OCI-LY7 (cell line): ENCODE measurements around the gene MT1E.

ENCODE experiments used
- EZH2phosphoT487 ChIP-seq: fragments of 200-600 bp; sonication (generic); IDR thresholded peaks from 2 replicates; pipeline ENCODE4 v1.6.1; 2018; ENCODE audit warnings: low read depth, borderline replicate concordance, mild to moderate bottlenecking, mixed run types, antibody characterized with exemption, low read length, moderate library complexity, mixed read lengths
- TF ChIP-seq, protein P1 (sequence below): fragments of 200-600 bp; sonication (generic); conservative IDR thresholded peaks from 2 replicates; pipeline ENCODE4 v1.5.1; 2014; ENCODE audit warnings: mild to moderate bottlenecking, antibody characterized with exemption, low read length, moderate library complexity, mixed read lengths

DNA sequence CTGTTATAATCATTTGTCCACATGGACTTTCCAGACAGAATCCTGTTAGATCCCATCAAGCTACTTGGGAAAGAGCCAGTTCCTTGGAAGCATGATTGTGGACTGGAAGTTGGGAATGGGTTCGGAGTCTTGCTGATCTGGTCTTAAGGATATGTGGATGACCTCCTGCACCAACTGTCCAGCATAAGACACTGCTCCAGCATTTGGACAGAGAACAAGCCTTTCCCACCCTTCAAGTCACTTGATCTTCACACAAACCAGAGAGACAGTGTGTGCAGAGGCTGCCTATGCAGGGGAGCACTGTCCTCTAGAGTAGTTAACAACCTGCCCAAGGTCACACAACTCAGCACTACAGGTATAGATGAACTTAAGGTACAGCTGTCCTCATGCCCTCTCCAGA is 20.3 kb downstream of the MT1E start:
- TF ChIP-seq, protein P1, sequence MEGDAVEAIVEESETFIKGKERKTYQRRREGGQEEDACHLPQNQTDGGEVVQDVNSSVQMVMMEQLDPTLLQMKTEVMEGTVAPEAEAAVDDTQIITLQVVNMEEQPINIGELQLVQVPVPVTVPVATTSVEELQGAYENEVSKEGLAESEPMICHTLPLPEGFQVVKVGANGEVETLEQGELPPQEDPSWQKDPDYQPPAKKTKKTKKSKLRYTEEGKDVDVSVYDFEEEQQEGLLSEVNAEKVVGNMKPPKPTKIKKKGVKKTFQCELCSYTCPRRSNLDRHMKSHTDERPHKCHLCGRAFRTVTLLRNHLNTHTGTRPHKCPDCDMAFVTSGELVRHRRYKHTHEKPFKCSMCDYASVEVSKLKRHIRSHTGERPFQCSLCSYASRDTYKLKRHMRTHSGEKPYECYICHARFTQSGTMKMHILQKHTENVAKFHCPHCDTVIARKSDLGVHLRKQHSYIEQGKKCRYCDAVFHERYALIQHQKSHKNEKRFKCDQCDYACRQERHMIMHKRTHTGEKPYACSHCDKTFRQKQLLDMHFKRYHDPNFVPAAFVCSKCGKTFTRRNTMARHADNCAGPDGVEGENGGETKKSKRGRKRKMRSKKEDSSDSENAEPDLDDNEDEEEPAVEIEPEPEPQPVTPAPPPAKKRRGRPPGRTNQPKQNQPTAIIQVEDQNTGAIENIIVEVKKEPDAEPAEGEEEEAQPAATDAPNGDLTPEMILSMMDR, result no peak
- TF ChIP-seq EZH2phosphoT487, result no peak
